Smooth muscle cell (in vitro differentiated cells): ENCODE measurements around the gene OSBPL6. TPM values are rescaled to one million over a fixed set of nuclear protein-coding genes. Genes with fewer than 3 reads are reported as not detected.

Experiments used
- DNase-seq: peaks from one replicate; lab custom pipeline; 2025; ENCODE audit not compliant: unreplicated experiment; lab: John Stamatoyannopoulos, UW
- H2AFZ ChIP-seq: fragments of 200-600 bp; sonication (generic); 2 replicates; pipeline ENCODE4 v1.6.0; 2016; ENCODE audit warnings: antibody characterized with exemption, low read depth, mild to moderate bottlenecking
- H3F3A ChIP-seq: fragments of 200-600 bp; sonication (generic); 2 replicates; pipeline ENCODE4 v1.6.0; 2017; ENCODE audit warnings: antibody characterized with exemption, low read depth
- H3K27ac ChIP-seq: fragments of 200-600 bp; sonication (generic); 2 replicates; pipeline ENCODE4 v1.5.1; 2016; ENCODE audit warnings: low read depth, mild to moderate bottlenecking
- H3K27me3 ChIP-seq: fragments of 200-600 bp; sonication (generic); 2 replicates; pipeline ENCODE4 v1.6.1; 2016; ENCODE audit warnings: low read depth, mild to moderate bottlenecking
- H3K36me3 ChIP-seq: fragments of 200-600 bp; sonication (generic); 2 replicates; pipeline ENCODE4 v1.5.1; 2016; ENCODE audit warnings: low read depth
- H3K4me1 ChIP-seq: fragments of 200-600 bp; sonication (generic); 2 replicates; pipeline ENCODE4 v1.5.1; 2016; ENCODE audit warnings: low read depth
- H3K4me2 ChIP-seq: fragments of 200-600 bp; sonication (generic); 2 replicates; pipeline ENCODE4 v1.6.0; 2016; ENCODE audit warnings: mild to moderate bottlenecking
- H3K4me3 ChIP-seq: fragments of 200-600 bp; sonication (generic); 2 replicates; pipeline ENCODE4 v1.5.1; 2016; ENCODE audit warnings: mild to moderate bottlenecking
- H3K79me2 ChIP-seq: fragments of 200-600 bp; sonication (generic); 2 replicates; pipeline ENCODE4 v1.6.0; 2016; ENCODE audit warnings: low read depth, mild to moderate bottlenecking
- H3K9ac ChIP-seq: fragments of 200-600 bp; sonication (generic); 2 replicates; pipeline ENCODE4 v1.6.0; 2016; ENCODE audit warnings: low read depth
- H3K9me3 ChIP-seq: fragments of 200-600 bp; sonication (generic); replicated peaks from 2 replicates; pipeline ENCODE4 v1.5.1; 2016; ENCODE audit warnings: low read depth
- H4K20me1 ChIP-seq: fragments of 200-600 bp; sonication (generic); 2 replicates; pipeline ENCODE4 v1.6.0; 2016; ENCODE audit warnings: low read depth
- WGBS: methylation state at CpG from one replicate; pipeline ENCODE4 v1.1.7; 2016; ENCODE audit warnings: low lambda C conversion rate; 5-methylcytosine and 5-hydroxymethylcytosine counted together
- polyA plus RNA-seq: library from polyadenylated mRNA; unstranded; fragments of >200 nt; fragmentation: Nextera tagmentation; extraction: Ambion mirVana; gene quantifications from 2 replicates; pipeline ENCODE4 v1.2.1, GENCODE V29; 2016
- total RNA-seq: library from RNA; depleted of rRNA; stranded (reverse); fragments of >200 nt; gene quantifications from 2 replicates; pipeline ENCODE4 v1.2.3, GENCODE V29; 2014
- TF ChIP-seq, protein P1 (sequence below): fragments of 200-600 bp; sonication (generic); IDR thresholded peaks from 2 replicates; pipeline ENCODE4 v1.5.1; 2017; ENCODE audit warnings: borderline replicate concordance, mild to moderate bottlenecking, antibody characterized with exemption; ENCODE audit not compliant: insufficient read depth, poor library complexity, severe bottlenecking

Gene OSBPL6
- total and polyA plus RNA-seq, 2 experiments from 2014 or later = 7.4 to 7.6 TPM

DNA sequence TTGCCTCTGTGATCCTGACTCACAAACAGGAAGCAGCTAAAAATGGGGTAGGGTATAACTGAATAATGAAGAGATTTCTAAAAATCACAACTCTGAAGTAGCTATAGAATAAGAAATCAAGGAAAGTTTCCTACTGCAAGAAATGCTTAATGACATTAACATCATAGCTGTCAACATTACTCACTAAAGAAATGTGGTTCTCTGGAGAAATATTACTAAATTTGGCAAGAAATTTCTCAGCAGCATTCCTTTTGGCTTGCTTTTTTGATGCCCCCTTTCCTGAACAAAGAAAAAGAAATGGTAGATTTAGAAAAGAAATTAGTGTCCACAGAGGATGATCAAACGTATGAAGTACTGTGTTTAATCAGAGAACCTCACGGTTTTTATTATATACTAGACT is 247.1 kb downstream of the OSBPL6 start:
- TF ChIP-seq, protein P1, sequence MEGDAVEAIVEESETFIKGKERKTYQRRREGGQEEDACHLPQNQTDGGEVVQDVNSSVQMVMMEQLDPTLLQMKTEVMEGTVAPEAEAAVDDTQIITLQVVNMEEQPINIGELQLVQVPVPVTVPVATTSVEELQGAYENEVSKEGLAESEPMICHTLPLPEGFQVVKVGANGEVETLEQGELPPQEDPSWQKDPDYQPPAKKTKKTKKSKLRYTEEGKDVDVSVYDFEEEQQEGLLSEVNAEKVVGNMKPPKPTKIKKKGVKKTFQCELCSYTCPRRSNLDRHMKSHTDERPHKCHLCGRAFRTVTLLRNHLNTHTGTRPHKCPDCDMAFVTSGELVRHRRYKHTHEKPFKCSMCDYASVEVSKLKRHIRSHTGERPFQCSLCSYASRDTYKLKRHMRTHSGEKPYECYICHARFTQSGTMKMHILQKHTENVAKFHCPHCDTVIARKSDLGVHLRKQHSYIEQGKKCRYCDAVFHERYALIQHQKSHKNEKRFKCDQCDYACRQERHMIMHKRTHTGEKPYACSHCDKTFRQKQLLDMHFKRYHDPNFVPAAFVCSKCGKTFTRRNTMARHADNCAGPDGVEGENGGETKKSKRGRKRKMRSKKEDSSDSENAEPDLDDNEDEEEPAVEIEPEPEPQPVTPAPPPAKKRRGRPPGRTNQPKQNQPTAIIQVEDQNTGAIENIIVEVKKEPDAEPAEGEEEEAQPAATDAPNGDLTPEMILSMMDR = no peak
- peaks cover 29% of the 10 kb centered on the region for H3K36me3 ChIP-seq
- 99% methylated on average over 2 of the region's 2 CpGs for WGBS

DNA sequence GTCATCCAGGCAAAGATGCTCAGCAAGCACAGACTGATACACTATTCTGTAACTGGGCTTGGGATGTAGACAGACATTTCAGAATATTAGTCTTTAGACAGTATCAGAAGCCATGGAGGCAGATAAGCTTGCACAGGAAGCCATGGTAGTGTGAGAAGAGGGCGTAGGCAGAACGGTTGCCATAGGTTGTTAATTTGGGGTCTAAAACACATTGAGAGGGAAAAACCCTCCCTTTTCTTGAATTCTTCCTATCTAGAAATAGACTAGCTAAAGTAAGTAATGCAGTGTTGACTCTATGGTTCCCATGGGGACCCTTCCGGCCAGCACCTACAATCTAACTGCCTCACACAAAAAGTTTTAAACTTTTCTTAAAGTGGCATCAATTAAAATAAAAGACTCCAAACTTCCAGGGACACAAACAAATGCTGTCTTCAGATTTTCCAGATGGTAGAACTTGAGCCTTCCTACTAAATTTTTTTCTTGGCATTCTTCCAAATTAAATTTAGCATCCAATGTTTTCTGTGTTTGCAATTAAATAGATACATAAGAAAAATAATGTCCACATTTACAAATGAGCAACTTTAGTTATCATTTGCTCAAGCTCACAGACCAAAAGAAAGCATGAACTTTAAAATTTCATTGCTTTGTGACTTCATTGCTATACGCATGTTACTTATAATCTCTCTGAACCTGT is 254.8 kb downstream of the OSBPL6 start:
- WGBS = 89% methylated on average over 4 of the region's 4 CpGs
- H3K9ac ChIP-seq = no peak overlapping the region

More for the DNA sequence above, 247.1 kb downstream of the OSBPL6 start:
- no peaks in the 10 kb centered on the region for H3K79me2 ChIP-seq
- H3K27me3 ChIP-seq = no peaks in the 10 kb centered on the region
- no peak overlapping the region for H3K27ac ChIP-seq
- H3K4me2 ChIP-seq = no peak overlapping the region
- DNase-seq = no peak
- H3K4me3 ChIP-seq = no peak overlapping the region
- peaks cover 9% of the 10 kb centered on the region for H3K4me1 ChIP-seq
- no peak overlapping the region for H3K9ac ChIP-seq
- no peaks in the 10 kb centered on the region for H3K9me3 ChIP-seq
- peaks cover 28% of the 10 kb centered on the region for H3F3A ChIP-seq
- no peak overlapping the region for H2AFZ ChIP-seq
- peaks cover 5% of the 10 kb centered on the region for H4K20me1 ChIP-seq

DNA sequence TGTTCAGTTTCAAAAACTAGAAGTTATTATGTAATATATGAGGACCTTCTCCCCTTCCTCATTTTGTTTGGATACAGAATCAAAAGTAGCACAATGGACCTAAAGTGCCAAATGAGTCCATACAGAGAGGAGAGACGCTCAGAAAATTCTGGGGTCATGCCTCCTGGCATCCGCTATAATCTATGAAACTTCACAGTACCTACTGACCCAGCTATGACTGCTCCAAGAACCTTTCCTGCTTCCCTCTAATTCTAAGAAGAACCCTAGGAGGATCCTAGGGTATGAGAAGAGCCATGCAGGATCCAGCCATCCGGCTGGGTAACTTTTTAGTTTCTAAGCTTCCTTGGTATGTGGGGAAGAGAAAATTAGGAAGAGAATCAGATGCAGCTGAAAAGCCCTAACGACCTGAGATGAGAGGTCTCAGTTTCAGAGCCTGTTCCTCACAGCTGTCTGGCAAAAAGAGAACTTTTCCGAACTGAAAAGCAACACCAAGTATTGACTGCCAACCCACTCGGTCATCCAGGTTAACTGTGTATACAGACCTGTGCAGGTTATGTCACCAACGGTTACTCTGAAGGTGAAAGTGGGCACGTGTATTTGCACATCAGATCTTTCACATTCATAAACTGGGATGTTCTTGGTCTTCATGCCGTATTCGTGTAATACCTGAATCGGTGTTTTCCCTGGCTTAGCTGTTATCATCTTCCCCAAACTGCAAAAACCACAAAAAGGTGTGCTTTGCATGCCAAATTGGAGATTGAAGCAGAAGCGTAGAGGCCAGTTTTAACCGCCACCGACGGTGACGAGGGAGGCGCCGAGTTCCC is 255.6 kb downstream of the OSBPL6 start:
- Histone ChIP-seq H3K79me2 (peaks cover 29% of the 10 kb centered on the region), H3K27me3 (no peaks in the 10 kb centered on the region), H2AFZ (peak overlapping the region; percentile 69), H3K4me2 (peak overlapping the region; percentile 98), H3K9me3 (no peaks in the 10 kb centered on the region), H3F3A (peaks cover 5% of the 10 kb centered on the region), H4K20me1 (peaks cover 29% of the 10 kb centered on the region), H3K27ac (peak overlapping the region; percentile 96), H3K4me3 (peak overlapping the region; percentile 92), H3K36me3 (peaks cover 14% of the 10 kb centered on the region), H3K4me1 (peaks cover 10% of the 10 kb centered on the region), H3K9ac (peak overlapping the region; percentile 98)
- 18% methylated on average over 18 of the region's 18 CpGs for WGBS
- DNase-seq = no peak
- TF ChIP-seq, protein P1 = no peak

More for the DNA sequence above, 254.8 kb downstream of the OSBPL6 start:
- Histone ChIP-seq H3F3A (peaks cover 9% of the 10 kb centered on the region), H3K27me3 (no peaks in the 10 kb centered on the region), H2AFZ (no peak overlapping the region), H3K79me2 (peaks cover 29% of the 10 kb centered on the region), H3K4me3 (peak overlapping the region; percentile 92), H3K4me2 (peak overlapping the region; percentile 98), H4K20me1 (peaks cover 29% of the 10 kb centered on the region), H3K4me1 (peaks cover 10% of the 10 kb centered on the region), H3K9me3 (no peaks in the 10 kb centered on the region), H3K27ac (peak overlapping the region; percentile 96), H3K36me3 (peaks cover 21% of the 10 kb centered on the region)
- TF ChIP-seq, protein P1 = no peak
- no peak for DNase-seq
